ENCODE measurements around the gene CNOT2.
A peak's percentile ranks its signal among the peaks of the same experiment; 100 is the strongest.
"Not testable (repeated sequence)": the region's sequence is repeated elsewhere in the genome, so short reads cannot be mapped to it uniquely, and the experiment has no call there.

The CNOT2 gene

GRCh38 chr12:70359458-70360197, 116.4 kb downstream of the CNOT2 start:
- no peak overlapping the region for H3K4me3 ChIP-seq (ENCODE audit: low read depth, low read length)

- H3K4me3 ChIP-seq (ENCODE audit: low read depth, low read length) = no peak overlapping the region
Observed at GRCh38 chr12:70360218-70360617, 117.0 kb downstream of the CNOT2 start.

GRCh38 chr12:70364695-70365397, 121.6 kb downstream of the CNOT2 start:
- peak overlapping the region; percentile 63 for H3K4me3 ChIP-seq (ENCODE audit: low read depth, low read length)

- H3K4me3 ChIP-seq (ENCODE audit: low read depth, low read length) = peak overlapping the region; percentile 63
Observed at GRCh38 chr12:70365398-70365647, 122.1 kb downstream of the CNOT2 start.

GRCh38 chr12:70365648-70366518, 122.7 kb downstream of the CNOT2 start, which contains the start of gene KCNMB4:
KCNMB4 (plus strand) TSS chr12:70366290; CDS start chr12:70366735, 445 bp downstream.
- peak within 1 kb of the TSS; percentile 94 for H3K4me3 ChIP-seq (ENCODE audit: low read depth, low read length)

GRCh38 chr12:70366581-70367257, 123.5 kb downstream of the CNOT2 start:
- H3K4me3 ChIP-seq (ENCODE audit: low read depth, low read length) = peak overlapping the region; percentile 94

GRCh38 chr12:70367258-70368141, 124.3 kb downstream of the CNOT2 start:
- peak overlapping the region; percentile 94 for H3K4me3 ChIP-seq (ENCODE audit: low read depth, low read length)

GRCh38 chr12:70372881-70373280, 129.6 kb downstream of the CNOT2 start:
- no peak overlapping the region for H3K4me3 ChIP-seq (ENCODE audit: low read depth, low read length)

- no peak overlapping the region for H3K4me3 ChIP-seq (ENCODE audit: low read depth, low read length)
Observed at GRCh38 chr12:70379846-70380245, 136.6 kb downstream of the CNOT2 start.

- no peak overlapping the region for H3K4me3 ChIP-seq (ENCODE audit: low read depth, low read length)
Observed at GRCh38 chr12:70383484-70383883, 140.3 kb downstream of the CNOT2 start.

- H3K4me3 ChIP-seq (ENCODE audit: low read depth, low read length) = no peak overlapping the region
Observed at GRCh38 chr12:70383886-70384285, 140.7 kb downstream of the CNOT2 start.

GRCh38 chr12:70386771-70387170, 143.5 kb downstream of the CNOT2 start:
- no peak overlapping the region for H3K4me3 ChIP-seq (ENCODE audit: low read depth, low read length)

- H3K4me3 ChIP-seq (ENCODE audit: low read depth, low read length) = no peak overlapping the region
Observed at GRCh38 chr12:70389678-70390077, 146.4 kb downstream of the CNOT2 start.

- H3K4me3 ChIP-seq (ENCODE audit: low read depth, low read length) = not testable (repeated sequence)
Observed at GRCh38 chr12:70392631-70393030, 149.4 kb downstream of the CNOT2 start.

- H3K4me3 ChIP-seq (ENCODE audit: low read depth, low read length) = no peak overlapping the region
Observed at GRCh38 chr12:70393787-70394499, 150.7 kb downstream of the CNOT2 start.

GRCh38 chr12:70398002-70398401, 154.8 kb downstream of the CNOT2 start:
- no peak overlapping the region for H3K4me3 ChIP-seq (ENCODE audit: low read depth, low read length)

GRCh38 chr12:70398862-70399261, 155.6 kb downstream of the CNOT2 start:
- H3K4me3 ChIP-seq (ENCODE audit: low read depth, low read length) = no peak overlapping the region

- no peak overlapping the region for H3K4me3 ChIP-seq (ENCODE audit: low read depth, low read length)
Observed at GRCh38 chr12:70399311-70399710, 156.1 kb downstream of the CNOT2 start.

GRCh38 chr12:70400124-70400523, 156.9 kb downstream of the CNOT2 start:
- no peak overlapping the region for H3K4me3 ChIP-seq (ENCODE audit: low read depth, low read length)

Measured in iPS-11a (cell line).